Measurements from ENCODE around the gene EXOC7. TPM values are rescaled to one million over a fixed set of nuclear protein-coding genes. Genes with fewer than 3 reads are reported as not detected.

The EXOC7 gene
- total and polyA plus RNA-seq, 2 of the 8 experiments (the other 6 are each of a cell fraction or from before 2014, with no cell fraction given) = 77.1 to 92.6 TPM

GRCh38 chr17:76085066-76085730 lies 18.4 kb downstream of the EXOC7 start:
- FAIRE-seq = no peak
- POLR2A ChIA-PET (ENCODE audit: partially characterized antibody) = interaction anchor here (1.3 to 2.6 kb wide), 2 partner anchors 10 to 187 kb away, joined by 4 to 10 read pairs; partner anchors contain the start of gene GALR2

More at GRCh38 chr17:76085066-76085730, 18.4 kb downstream of the EXOC7 start:
- H3K27me3 ChIP-seq (replicated peaks in 1 of 4; ENCODE audit: control insufficient read depth in 3 of 4, extremely low read depth in 1 of 4, insufficient read depth in 3 of 4, low read length in 3 of 4) = peaks cover 0 to under 1% (median 0%) of the 10 kb centered on the region in 4 experiments; a peak in 1 of 7 replicates
- H3K36me3 ChIP-seq (ENCODE audit: control insufficient read depth in 2 of 4, insufficient read depth in 4 of 4, low read length in 3 of 4) = peaks cover 21 to 51% (median 47%) of the 10 kb centered on the region in 4 experiments
- H3K4me1 ChIP-seq (replicated peaks in 1 of 4; ENCODE audit: control insufficient read depth in 3 of 4, insufficient read depth in 4 of 4, low read length in 3 of 4) = peaks cover 0 to 12% (median 5%) of the 10 kb centered on the region in 4 experiments; a peak in 6 of 7 replicates
- no peak overlapping the region for H3K56ac ChIP-seq (replicated peaks; ENCODE audit: insufficient read length, low read depth, low read length)
- H2BK12ac ChIP-seq (ENCODE audit: low read depth, low read length) = no peak overlapping the region
- no peaks in the 10 kb centered on the region for H3K79me1 ChIP-seq (ENCODE audit: low read depth, low read length)
- no peak overlapping the region for H2BK15ac ChIP-seq (ENCODE audit: low read length)
- H3K23me2 ChIP-seq (ENCODE audit: low read depth, low read length) = peaks cover 2% of the 10 kb centered on the region; the same call in 1 of the 2 replicates
- H4K8ac ChIP-seq (ENCODE audit: extremely low read depth, insufficient read depth, low read length) = no peak overlapping the region
- no peak overlapping the region for H3K23ac ChIP-seq (ENCODE audit: insufficient read length)
- H3K4me3 ChIP-seq (ENCODE audit: extremely low read depth in 1 of 4, insufficient read depth in 2 of 4, low read depth in 3 of 4, low read length in 4 of 4) = no peak overlapping the region
- no peak overlapping the region for H4K5ac ChIP-seq (ENCODE audit: insufficient read length, low read depth, low read length)
- H3K14ac ChIP-seq (ENCODE audit: insufficient read length) = no peak overlapping the region
- TF ChIP-seq CBX8 (IDR thresholded peaks at IDR 0.05; ENCODE audit: borderline replicate concordance, low read depth, low read length) (no peak), NANOG (IDR thresholded peaks at IDR 0.05; ENCODE audit: insufficient read depth, low read depth, low read length, poor library complexity, severe bottlenecking) (no peak), SIN3A (conservative IDR thresholded peaks at IDR 0.05 in 1 of 2, IDR thresholded peaks at IDR 0.05 in 1 of 2; ENCODE audit: low read depth in 1 of 2, low read length in 2 of 2) (no peak), RFX5 (IDR thresholded peaks at IDR 0.05; ENCODE audit: borderline replicate concordance, low read depth, low read length) (no peak), JUN (IDR thresholded peaks at IDR 0.05; ENCODE audit: low read depth, low read length) (no peak), HDAC2 (IDR thresholded peaks at IDR 0.05; ENCODE audit: borderline replicate concordance in 1 of 2, low read depth in 2 of 2, low read length in 2 of 2) (no peak), SIRT6 (IDR thresholded peaks at IDR 0.05; ENCODE audit: low read length) (no peak), POLR2AphosphoS5 (IDR thresholded peaks at IDR 0.05; ENCODE audit: low read depth, low read length) (no peak), GABPA (IDR thresholded peaks at IDR 0.05; ENCODE audit: borderline replicate concordance, insufficient read depth, low read length) (no peak), PHF8 (conservative IDR thresholded peaks at IDR 0.05; ENCODE audit: low read depth, low read length) (no peak), POLR2A (IDR thresholded peaks at IDR 0.05; ENCODE audit: control extremely low read depth in 1 of 2, low read depth in 2 of 2, low read length in 2 of 2) (no peak)
- H4K20me1 ChIP-seq (replicated peaks in 1 of 2; ENCODE audit: control insufficient read depth in 1 of 2, insufficient read depth in 2 of 2, low read length in 2 of 2) = peaks cover 3 to 9% of the 10 kb centered on the region in 2 experiments
- no peak for DNase-seq (ENCODE audit: low read depth in 1 of 2, low spot score in 2 of 2)
- no peaks in the 10 kb centered on the region for H3K9me3 ChIP-seq (ENCODE audit: insufficient read depth in 2 of 2, low read depth in 1 of 2, low read length in 1 of 2)
- WGBS, 2 experiments (ENCODE audit: extremely low coverage in 1 of 2, insufficient coverage in 1 of 2, insufficient read length in 1 of 2, insufficient replicate concordance in 2 of 2, low coverage in 1 of 2, low lambda C conversion rate in 2 of 2, missing lambda C conversion rate in 1 of 2) = 82% methylated on average over 16 of the region's 17 CpGs; no CpG with 5 or more reads in 1 of the 2 experiments
- H4K91ac ChIP-seq (replicated peaks; ENCODE audit: insufficient read length, low read length) = no peak overlapping the region
- no peak overlapping the region for H3K27ac ChIP-seq (ENCODE audit: low read depth, low read length)
- no peak overlapping the region for H2BK20ac ChIP-seq (ENCODE audit: low read length)
- H3K9ac ChIP-seq (replicated peaks in 1 of 4; ENCODE audit: extremely low read depth in 1 of 4, low read depth in 3 of 4, low read length in 3 of 4) = no peak overlapping the region
- H2BK120ac ChIP-seq (replicated peaks; ENCODE audit: low read depth, low read length) = no peak overlapping the region
- no peak overlapping the region for H2BK5ac ChIP-seq (ENCODE audit: low read depth, low read length)
- H2AK5ac ChIP-seq (ENCODE audit: low read depth, low read length) = no peak overlapping the region
- H3K79me2 ChIP-seq (ENCODE audit: control insufficient read depth in 1 of 2, insufficient read depth in 2 of 2, low read length in 2 of 2) = no peaks in the 10 kb centered on the region
- H3K4ac ChIP-seq (replicated peaks; ENCODE audit: insufficient read length, low read depth, low read length) = no peak overlapping the region
- H2AFZ ChIP-seq (ENCODE audit: low read length) = no peak overlapping the region
- H3K4me2 ChIP-seq (ENCODE audit: insufficient read depth in 1 of 2, low read depth in 2 of 2, low read length in 2 of 2) = no peak overlapping the region
- H3K18ac ChIP-seq (ENCODE audit: extremely low read depth, low read length) = no peak overlapping the region
- CTCF ChIA-PET (ENCODE audit: partially characterized antibody) = interaction anchor here (0.9 to 3.5 kb wide), 8 partner anchors 9 to 80 kb away, joined by 3 to 14 read pairs (median 4); partner anchors contain the start of gene GALR2

All from H1 (cell line).